ENCODE measurements around the gene LGR4. TPM values are rescaled to one million over a fixed set of nuclear protein-coding genes. Genes with fewer than 3 reads are reported as not detected.

Gene LGR4
- total and polyA plus RNA-seq, 2 of the 13 experiments (the other 11 are each of a cell fraction or from before 2014, with no cell fraction given): 42.1 to 68.7 TPM

DNA sequence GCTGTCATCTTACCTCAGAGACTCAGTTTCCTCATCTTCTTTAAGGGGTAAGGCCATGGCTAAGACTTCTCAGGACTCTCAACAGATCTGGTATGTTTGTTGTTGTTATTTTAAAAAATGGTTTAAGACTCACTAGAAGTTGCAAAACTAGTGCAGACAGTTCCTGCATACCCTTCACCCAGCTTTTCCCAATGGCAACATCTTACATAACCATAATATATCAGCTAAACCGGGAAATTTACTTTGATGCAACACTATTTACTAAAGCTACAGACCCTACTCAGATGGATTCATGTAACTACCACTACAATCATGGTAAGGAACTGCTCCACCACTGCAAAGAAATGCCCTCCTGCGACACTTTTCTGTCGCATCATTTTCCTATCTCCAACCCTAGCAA lies 20.4 kb downstream of the LGR4 start (continued):
- TF ChIP-seq ZGPAT (CRISPR knock-in tag; IDR thresholded peaks at IDR 0.05) (0 out of 2 replicates have a peak, but pooled peaks have one; percentile 25), FOXK1 (CRISPR knock-in tag; IDR thresholded peaks at IDR 0.05; ENCODE audit: borderline replicate concordance, low read depth) (peak; percentile 50; the same call in 1 of the 2 replicates), ZC3H4 (CRISPR knock-in tag; IDR thresholded peaks at IDR 0.05; ENCODE audit: borderline replicate concordance) (no peak), FOXP4 (CRISPR knock-in tag; IDR thresholded peaks at IDR 0.05) (no peak; the same call in 1 of the 2 replicates), AHDC1 (CRISPR knock-in tag; IDR thresholded peaks at IDR 0.05; ENCODE audit: borderline replicate concordance) (peak; percentile 18; the same call in 1 of the 2 replicates), HOMEZ (CRISPR knock-in tag; IDR thresholded peaks at IDR 0.05; ENCODE audit: low read depth) (0 out of 2 replicates have a peak, but pooled peaks have one; percentile 41), ZNF776 (CRISPR knock-in tag; IDR thresholded peaks at IDR 0.05) (no peak), MED1 (CRISPR knock-in tag; IDR thresholded peaks at IDR 0.05) (peak; percentile 23; the same call in 1 of the 2 replicates), SOX5 (CRISPR knock-in tag; IDR thresholded peaks at IDR 0.05; ENCODE audit: borderline replicate concordance) (peak; percentile 18; the same call in 1 of the 2 replicates), CEBPG (CRISPR knock-in tag; IDR thresholded peaks at IDR 0.05) (peak; percentile 39; the same call in 1 of the 2 replicates), FOXA1 (IDR thresholded peaks at IDR 0.05) (no peak), FOXA1 (CRISPR knock-in tag; IDR thresholded peaks at IDR 0.05) (peak; percentile 45; the same call in 1 of the 2 replicates), SOX6 (IDR thresholded peaks at IDR 0.05) (no peak), SOX6 (CRISPR knock-in tag; IDR thresholded peaks at IDR 0.05) (peak; percentile 29; the same call in 1 of the 2 replicates)
- TF ChIP-seq, protein P1, sequence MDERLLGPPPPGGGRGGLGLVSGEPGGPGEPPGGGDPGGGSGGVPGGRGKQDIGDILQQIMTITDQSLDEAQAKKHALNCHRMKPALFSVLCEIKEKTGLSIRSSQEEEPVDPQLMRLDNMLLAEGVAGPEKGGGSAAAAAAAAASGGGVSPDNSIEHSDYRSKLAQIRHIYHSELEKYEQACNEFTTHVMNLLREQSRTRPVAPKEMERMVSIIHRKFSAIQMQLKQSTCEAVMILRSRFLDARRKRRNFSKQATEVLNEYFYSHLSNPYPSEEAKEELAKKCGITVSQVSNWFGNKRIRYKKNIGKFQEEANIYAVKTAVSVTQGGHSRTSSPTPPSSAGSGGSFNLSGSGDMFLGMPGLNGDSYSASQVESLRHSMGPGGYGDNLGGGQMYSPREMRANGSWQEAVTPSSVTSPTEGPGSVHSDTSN (CRISPR knock-in tag; IDR thresholded peaks at IDR 0.05): no peak

All from HepG2 (cell line).